ENCODE measurements around the gene PHF23.
"Not testable (repeated sequence)": the region's sequence is repeated elsewhere in the genome, so short reads cannot be mapped to it uniquely, and the experiment has no call there.

The PHF23 gene

DNA sequence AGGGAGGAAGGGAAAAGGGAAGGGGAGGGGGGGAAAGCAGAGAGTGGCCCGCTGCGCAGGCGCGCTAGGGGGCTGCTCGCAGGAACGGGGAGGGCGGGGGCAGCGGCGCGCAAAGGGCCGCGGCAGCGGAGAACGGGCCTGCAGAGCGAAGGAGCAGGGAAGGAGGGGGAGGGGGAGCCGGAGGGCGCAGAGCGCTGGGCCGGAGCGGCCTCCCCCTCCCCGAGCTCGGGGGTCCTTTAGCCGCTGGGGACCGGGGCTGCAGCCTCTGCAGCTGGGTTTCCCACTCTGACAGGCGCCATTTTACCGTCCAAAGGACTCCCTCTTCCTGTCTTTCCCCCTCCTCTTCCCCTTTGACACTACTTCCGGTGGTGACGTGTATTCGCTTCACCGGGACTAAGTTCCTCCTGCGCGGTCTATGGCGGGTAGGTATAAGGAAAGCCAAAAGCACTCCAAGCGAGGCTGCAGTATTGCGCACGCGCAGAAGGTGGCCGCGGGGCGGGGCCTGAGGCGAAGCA lies 12.5 kb upstream of the PHF23 start, which contains the start of gene CTDNEP1:
TSS of gene CTDNEP1 (minus strand) at position 74 of the 515 bp plus-strand sequence. CDS start 438 bp downstream, outside the sequence.
- TF ChIP-seq GATA1 (IDR thresholded peaks at IDR 0.05; ENCODE audit: low read depth, low read length) (no peak), POLR2A (IDR thresholded peaks at IDR 0.05; ENCODE audit: low read length) (no peak)
- DNase-seq = peak; percentile 99 to 100

- TF ChIP-seq GATA1 (IDR thresholded peaks at IDR 0.05; ENCODE audit: low read depth, low read length) (no peak), POLR2A (IDR thresholded peaks at IDR 0.05; ENCODE audit: low read length) (no peak)
Measured at GRCh38 chr17:7250695-7251627, 11.7 kb upstream of the PHF23 start.

GRCh38 chr17:7249830-7250229 lies 10.6 kb upstream of the PHF23 start:
- TF ChIP-seq POLR2A (IDR thresholded peaks at IDR 0.05; ENCODE audit: low read length) (no peak), GATA1 (IDR thresholded peaks at IDR 0.05; ENCODE audit: low read depth, low read length) (no peak)
- no peak for DNase-seq

More at GRCh38 chr17:7250695-7251627, 11.7 kb upstream of the PHF23 start:
- peak in 1 of 2 experiments; percentile 64 for DNase-seq

GRCh38 chr17:7249214-7249613 lies 10.0 kb upstream of the PHF23 start:
- TF ChIP-seq POLR2A (IDR thresholded peaks at IDR 0.05; ENCODE audit: low read length) (no peak), GATA1 (IDR thresholded peaks at IDR 0.05; ENCODE audit: low read depth, low read length) (no peak)
- no peak for DNase-seq

DNA sequence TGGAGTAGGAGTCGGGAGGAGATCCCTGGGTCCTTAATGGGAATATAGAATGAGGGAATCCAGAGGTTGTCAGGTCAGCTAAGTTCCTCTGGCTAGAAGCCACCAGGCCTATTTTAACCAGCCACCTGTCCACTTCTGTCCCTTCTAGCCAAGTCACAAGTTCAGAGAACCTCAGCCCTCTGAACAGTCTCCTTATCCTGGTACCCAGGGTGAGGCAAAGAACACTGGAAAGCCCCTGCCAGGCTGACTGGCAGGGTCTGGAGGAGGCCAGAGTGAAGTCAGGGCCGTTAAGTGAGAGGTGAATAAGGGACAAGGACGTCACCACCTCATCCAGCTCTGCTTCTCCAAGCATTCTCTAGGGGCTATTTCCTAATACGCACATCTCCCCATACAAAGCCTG lies 9.5 kb upstream of the PHF23 start:
- TF ChIP-seq GATA1 (IDR thresholded peaks at IDR 0.05; ENCODE audit: low read depth, low read length) = no peak
- TF ChIP-seq POLR2A (IDR thresholded peaks at IDR 0.05; ENCODE audit: low read length) = no peak
- no peak for DNase-seq

DNA sequence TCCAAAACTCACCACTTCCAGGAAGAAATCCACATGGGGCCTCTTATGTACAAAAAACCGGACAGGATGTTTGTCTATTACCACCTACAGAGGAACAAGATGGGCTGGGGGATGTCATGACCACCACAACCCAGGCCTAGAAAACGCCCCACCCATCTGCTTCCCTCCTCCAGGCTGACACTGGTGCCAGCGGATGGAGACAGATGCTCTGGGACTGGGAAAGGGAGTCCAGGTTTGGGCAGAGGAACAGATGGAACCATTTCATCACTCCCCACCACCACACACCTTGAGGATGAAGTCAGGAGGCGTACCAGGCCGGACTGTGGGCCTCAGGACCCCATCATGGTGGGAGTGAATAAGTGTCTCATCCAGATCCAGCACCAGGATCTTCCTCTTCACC lies 7.5 kb upstream of the PHF23 start:
- no peak for TF ChIP-seq GATA1 (IDR thresholded peaks at IDR 0.05; ENCODE audit: low read depth, low read length)
- TF ChIP-seq POLR2A (IDR thresholded peaks at IDR 0.05; ENCODE audit: low read length) = no peak
- DNase-seq = no peak

DNA sequence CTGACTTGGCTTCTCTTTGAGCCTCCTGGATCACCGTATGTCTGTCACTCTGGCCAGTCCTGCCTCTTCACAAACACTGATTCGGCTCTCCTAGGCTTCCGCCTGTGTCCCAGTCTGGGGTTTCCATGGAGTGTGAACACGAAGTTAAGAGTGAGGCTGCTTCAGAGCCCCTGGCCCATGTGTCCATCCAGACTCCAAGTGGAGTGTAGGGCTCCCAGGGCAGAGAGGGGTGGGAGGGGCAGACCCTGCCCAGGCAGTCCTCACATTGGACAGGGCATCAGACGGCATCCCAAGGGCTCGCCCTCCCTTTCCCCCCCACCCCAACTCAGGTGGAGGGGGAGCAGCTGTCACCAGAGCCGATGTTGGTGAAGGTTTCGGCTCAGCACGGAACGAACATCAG lies 4.6 kb upstream of the PHF23 start:
- not testable (repeated sequence) for DNase-seq

DNA sequence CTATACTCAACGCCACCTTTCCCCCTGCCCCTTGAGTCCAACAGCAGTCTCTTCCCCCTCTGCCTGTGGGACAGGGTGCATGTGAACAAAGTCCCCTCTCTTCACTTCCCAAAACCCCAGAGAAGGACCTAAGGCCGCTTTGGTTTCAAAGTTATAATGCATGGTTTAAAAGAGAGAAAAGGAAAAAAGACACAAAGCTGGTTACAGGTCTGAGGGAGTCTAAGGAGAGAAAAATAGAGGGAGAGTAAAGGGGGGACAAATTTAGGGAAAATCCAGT lies 4.1 kb upstream of the PHF23 start:
- DNase-seq = no peak
- TF ChIP-seq POLR2A (IDR thresholded peaks at IDR 0.05; ENCODE audit: low read length) (no peak), GATA1 (IDR thresholded peaks at IDR 0.05; ENCODE audit: low read depth, low read length) (no peak)

DNA sequence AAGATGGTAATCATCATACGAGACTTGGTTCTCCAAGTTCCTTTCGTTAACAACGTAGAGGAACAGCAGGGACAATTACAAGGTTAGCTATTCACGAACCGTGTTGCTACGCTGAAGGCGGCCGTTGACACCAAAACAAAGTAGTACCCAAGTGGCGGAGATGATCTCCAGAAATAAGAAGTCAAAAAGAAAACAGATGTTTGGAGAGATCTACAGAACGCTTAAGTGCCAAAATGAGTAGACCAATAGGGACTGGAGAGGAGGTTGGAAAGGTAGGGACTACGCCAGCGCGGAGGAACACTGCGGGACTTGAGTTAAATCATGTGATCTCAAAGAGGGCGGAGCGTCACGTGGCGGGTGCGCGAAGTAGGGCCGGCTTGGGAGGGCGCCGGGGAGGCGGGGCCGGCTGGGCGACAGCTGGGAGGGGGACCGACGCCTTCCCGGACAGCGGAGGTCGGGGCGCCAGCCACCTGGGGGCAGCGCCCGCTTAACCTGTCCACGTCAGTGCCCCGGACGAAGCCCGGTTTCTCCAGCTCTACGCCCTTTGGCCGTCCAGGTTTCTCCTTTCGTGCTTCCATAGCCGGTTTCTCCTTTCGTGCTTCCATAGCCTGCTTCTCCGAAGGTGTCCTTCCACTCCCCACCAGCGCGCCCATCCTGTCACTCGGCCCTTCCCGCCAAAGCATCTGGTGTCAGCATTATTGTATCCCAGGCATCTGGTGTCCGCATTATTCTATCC lies 3.6 kb upstream of the PHF23 start:
- DNase-seq = peak; percentile 98 to 99
- peak; percentile 64 for TF ChIP-seq POLR2A (IDR thresholded peaks at IDR 0.05; ENCODE audit: low read length)
- TF ChIP-seq GATA1 (IDR thresholded peaks at IDR 0.05; ENCODE audit: low read depth, low read length) = no peak

- peak; percentile 97 to 98 for DNase-seq
- TF ChIP-seq GATA1 (IDR thresholded peaks at IDR 0.05; ENCODE audit: low read depth, low read length) = no peak
- peak; percentile 80 for TF ChIP-seq POLR2A (IDR thresholded peaks at IDR 0.05; ENCODE audit: low read length)
Measured at GRCh38 chr17:7241783-7242716, 2.8 kb upstream of the PHF23 start, which contains the start of gene GABARAP. Gene GABARAP (minus strand): TSS chr17:7242449. CDS start chr17:7242330, 119 bp downstream.

DNA sequence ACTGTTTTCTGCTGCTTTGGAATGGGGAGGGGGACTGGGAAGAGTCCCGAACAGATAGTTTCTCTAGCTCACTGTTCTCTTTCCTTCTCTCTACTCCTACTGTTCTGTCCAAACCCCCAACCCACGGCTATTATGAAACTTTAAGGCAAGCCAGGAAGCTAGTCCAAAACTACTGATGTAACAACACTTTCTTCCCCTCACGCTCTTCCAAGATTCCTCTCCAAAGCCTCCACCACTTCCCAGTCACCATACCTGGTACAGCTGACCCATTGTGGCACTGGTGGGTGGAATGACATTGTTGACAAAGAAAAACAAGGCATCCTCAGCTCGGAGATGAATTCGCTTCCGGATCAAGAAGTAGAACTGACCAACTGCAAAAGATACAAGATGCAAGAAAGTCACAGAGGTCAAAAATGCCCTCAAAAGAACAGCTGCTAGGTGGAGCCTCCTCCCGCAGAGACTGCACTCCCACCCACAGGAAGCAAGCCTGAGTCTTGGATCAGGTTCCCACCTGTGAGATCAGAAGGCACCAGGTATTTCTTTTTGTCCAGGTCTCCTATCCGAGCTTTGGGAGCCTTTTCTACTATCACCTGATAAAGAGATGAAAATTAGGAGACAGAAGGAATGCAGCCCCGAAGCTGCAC lies 2.0 kb upstream of the PHF23 start:
- TF ChIP-seq GATA1 (IDR thresholded peaks at IDR 0.05; ENCODE audit: low read depth, low read length) = no peak
- no peak for TF ChIP-seq POLR2A (IDR thresholded peaks at IDR 0.05; ENCODE audit: low read length)
- DNase-seq = no peak

- no peak for DNase-seq
- TF ChIP-seq GATA1 (IDR thresholded peaks at IDR 0.05; ENCODE audit: low read depth, low read length) = no peak
- no peak for TF ChIP-seq POLR2A (IDR thresholded peaks at IDR 0.05; ENCODE audit: low read length)
Measured at GRCh38 chr17:7240375-7240774, 1.1 kb upstream of the PHF23 start.

Measured in erythroblast (primary cell).